ENCODE data around the gene PLCB1. TPM values are rescaled to one million over a fixed set of nuclear protein-coding genes. Genes with fewer than 3 reads are reported as not detected.

PLCB1 gene
- polyA plus RNA-seq, 1 experiment: 16.4 TPM

GRCh38 chr20:8512003-8512402 is 379.9 kb downstream of the PLCB1 start:
- TF ChIP-seq CTCF (IDR thresholded peaks at IDR 0.05; ENCODE audit: low read depth, low read length): no peak
- H3K4me3 ChIP-seq (ENCODE audit: low read depth, low read length): no peak overlapping the region
- ChIA-PET POLR2A (no interaction called here), CTCF (interaction anchor here (1.4 kb wide), 1 partner anchor 23 kb away, joined by 3 read pairs; no protein-coding TSS in a partner anchor)
- no peaks in the 10 kb centered on the region; the same call in 1 of the 2 replicates for H3K9me3 ChIP-seq (ENCODE audit: control insufficient read depth, insufficient read depth, low read length)
- no peak overlapping the region for H3K27ac ChIP-seq (ENCODE audit: low read depth, low read length)
- no peaks in the 10 kb centered on the region for H3K27me3 ChIP-seq (ENCODE audit: control insufficient read depth, insufficient read depth, low read length)
- DNase-seq (ENCODE audit: low read depth, low spot score): no peak

GRCh38 chr20:8515810-8516435 is 383.9 kb downstream of the PLCB1 start:
- no peaks in the 10 kb centered on the region for H3K27me3 ChIP-seq (ENCODE audit: control insufficient read depth, insufficient read depth, low read length)
- ChIA-PET CTCF (interaction anchor here (0.8 kb wide), 1 partner anchor 14 kb away, joined by 3 read pairs; no protein-coding TSS in a partner anchor), POLR2A (no interaction called here)
- no peak for DNase-seq (ENCODE audit: low read depth, low spot score)
- no peak overlapping the region for H3K4me3 ChIP-seq (ENCODE audit: low read depth, low read length)
- no peak for TF ChIP-seq CTCF (IDR thresholded peaks at IDR 0.05; ENCODE audit: low read depth, low read length)
- no peak overlapping the region for H3K27ac ChIP-seq (ENCODE audit: low read depth, low read length)
- H3K9me3 ChIP-seq (ENCODE audit: control insufficient read depth, insufficient read depth, low read length): no peaks in the 10 kb centered on the region

DNA sequence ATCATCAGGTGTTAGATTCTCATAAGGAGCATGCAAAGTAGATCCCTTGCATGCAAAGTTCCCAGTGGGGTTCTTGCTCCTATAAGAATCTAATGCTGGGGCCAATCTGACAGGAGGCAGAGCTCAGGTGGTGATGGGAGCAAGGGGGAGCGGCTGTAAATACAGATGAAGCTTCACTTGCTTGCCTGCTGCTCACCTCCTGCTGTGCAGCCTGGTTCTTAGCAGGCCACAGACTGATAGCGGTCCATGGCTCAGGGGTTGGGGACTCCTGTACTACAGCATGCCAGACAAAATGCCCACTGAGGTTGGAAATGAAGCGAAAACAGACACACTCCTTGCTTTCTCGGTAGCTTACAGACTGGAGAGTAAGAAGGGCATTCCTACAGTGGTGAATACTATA is 386.8 kb downstream of the PLCB1 start:
- no peaks in the 10 kb centered on the region for H3K9me3 ChIP-seq (ENCODE audit: control insufficient read depth, insufficient read depth, low read length)
- H3K27ac ChIP-seq (ENCODE audit: low read depth, low read length): no peak overlapping the region
- DNase-seq (ENCODE audit: low read depth, low spot score): no peak
- no peak for TF ChIP-seq CTCF (IDR thresholded peaks at IDR 0.05; ENCODE audit: low read depth, low read length)
- ChIA-PET POLR2A (no interaction called here), CTCF (no interaction called here)
- H3K4me3 ChIP-seq (ENCODE audit: low read depth, low read length): no peak overlapping the region
- no peaks in the 10 kb centered on the region for H3K27me3 ChIP-seq (ENCODE audit: control insufficient read depth, insufficient read depth, low read length)

- Histone ChIP-seq H3K27me3 (ENCODE audit: control insufficient read depth, insufficient read depth, low read length) (no peaks in the 10 kb centered on the region), H3K27ac (ENCODE audit: low read depth, low read length) (no peak overlapping the region), H3K4me3 (ENCODE audit: low read depth, low read length) (no peak overlapping the region), H3K9me3 (ENCODE audit: control insufficient read depth, insufficient read depth, low read length) (no peaks in the 10 kb centered on the region)
- TF ChIP-seq CTCF (IDR thresholded peaks at IDR 0.05; ENCODE audit: low read depth, low read length): no peak
- DNase-seq (ENCODE audit: low read depth, low spot score): no peak
- POLR2A ChIA-PET: no interaction called here
- CTCF ChIA-PET: interaction anchor here (0.7 kb wide), 1 partner anchor 20 kb away, joined by 3 read pairs; no protein-coding TSS in a partner anchor
These were observed 387.8 kb downstream of the PLCB1 start for GRCh38 chr20:8519887-8520286.

- no peak for DNase-seq (ENCODE audit: low read depth, low spot score)
- Histone ChIP-seq H3K27me3 (ENCODE audit: control insufficient read depth, insufficient read depth, low read length) (no peaks in the 10 kb centered on the region), H3K9me3 (ENCODE audit: control insufficient read depth, insufficient read depth, low read length) (no peaks in the 10 kb centered on the region), H3K4me3 (ENCODE audit: low read depth, low read length) (no peak overlapping the region), H3K27ac (ENCODE audit: low read depth, low read length) (no peak overlapping the region)
- ChIA-PET POLR2A (no interaction called here), CTCF (interaction anchor here (1.3 kb wide), 1 partner anchor 132 kb away, joined by 4 read pairs; no protein-coding TSS in a partner anchor)
- TF ChIP-seq CTCF (IDR thresholded peaks at IDR 0.05; ENCODE audit: low read depth, low read length): no peak
These were observed 390.1 kb downstream of the PLCB1 start for GRCh38 chr20:8522168-8522567.

Data from AG04450 (cell line).